OCI-LY3 (cell line): ENCODE measurements around the gene ZNF384.

Experiments
- H2AFZ ChIP-seq: fragments of 200-600, 300-600 bp; shearing (Covaris generic); 2 replicates; pipeline ENCODE4 v1.6.0; 2014; ENCODE audit warnings: antibody characterized with exemption, low read depth, low read length
- H3K27ac ChIP-seq: fragments of 200-600, 300-600 bp; sonication (generic); 2 replicates; pipeline ENCODE4 v1.5.1; 2014; ENCODE audit warnings: mild to moderate bottlenecking, low read length, moderate library complexity, mixed read lengths
- H3K27me3 ChIP-seq: fragments of 200-600, 300-600 bp; sonication (generic); 2 replicates; pipeline ENCODE4 v1.6.1; 2014; ENCODE audit warnings: low read depth, low read length, mixed read lengths
- H3K36me3 ChIP-seq: fragments of 200-600, 300-600 bp; sonication (generic); replicated peaks from 2 replicates; pipeline ENCODE3; 2014; ENCODE audit warnings: low read depth, low read length, mixed read lengths
- H3K4me1 ChIP-seq: fragments of 300-600, 200-600 bp; sonication (generic); 2 replicates; pipeline ENCODE4 v1.6.1; 2014; ENCODE audit warnings: low read length, mixed read lengths
- H3K4me2 ChIP-seq: fragments of 200-600, 300-600 bp; sonication (generic); 2 replicates; pipeline ENCODE4 v1.6.1; 2014; ENCODE audit warnings: low read length, mixed read lengths
- H3K4me3 ChIP-seq: fragments of 300-600, 200-600 bp; sonication (generic); 2 replicates; pipeline ENCODE4 v1.5.1; 2014; ENCODE audit warnings: antibody characterized with exemption, mild to moderate bottlenecking, low read length, moderate library complexity
- H3K79me2 ChIP-seq: fragments of 300-600, 200-600 bp; shearing (Covaris generic); 2 replicates; pipeline ENCODE4 v1.6.1; 2014; ENCODE audit warnings: mild to moderate bottlenecking, low read length, mixed read lengths
- H3K9ac ChIP-seq: fragments of 300-600, 200-600 bp; shearing (Covaris generic); 2 replicates; pipeline ENCODE4 v1.6.0; 2014; ENCODE audit warnings: mild to moderate bottlenecking, low read length, moderate library complexity
- H3K9me3 ChIP-seq: fragments of 200-600, 300-600 bp; shearing (Covaris generic); 2 replicates; pipeline ENCODE4 v1.6.1; 2014; ENCODE audit warnings: low read length, mixed read lengths; ENCODE audit not compliant: insufficient read depth
- H4K20me1 ChIP-seq: fragments of 200-600, 300-600 bp; sonication (generic); 2 replicates; pipeline ENCODE4 v1.6.1; 2016; ENCODE audit warnings: low read length, mixed read lengths; ENCODE audit not compliant: insufficient read depth
- CTCF ChIP-seq: fragments of 200-600, 300-600 bp; sonication (generic); IDR thresholded peaks from 2 replicates; pipeline ENCODE4 v1.5.1; 2014; ENCODE audit warnings: antibody characterized with exemption, low read length, low read depth
- EZH2phosphoT487 ChIP-seq: fragments of 200-600 bp; shearing (Covaris generic); IDR thresholded peaks from 2 replicates; pipeline ENCODE4 v1.6.1; 2018; ENCODE audit warnings: antibody characterized with exemption, mixed run types, low read depth

The ZNF384 gene

GRCh38 chr12:6688999-6689882, at the start of gene ZNF384:
TSS of gene ZNF384 (minus strand) at chr12:6689375. CDS start at chr12:6679520, 9,855 bp downstream.
- H3K4me2 ChIP-seq, result peak within 1 kb of the TSS; percentile 99
- H4K20me1 ChIP-seq, result peaks cover 9% of the 10 kb centered on the region; the same call in 1 of the 2 replicates
- peak within 1 kb of the TSS; percentile 99 for H3K9ac ChIP-seq
- H3K79me2 ChIP-seq, result peaks cover 57% of the 10 kb centered on the region
- H2AFZ ChIP-seq, result peak within 1 kb of the TSS; percentile 86
- peaks cover 7% of the 10 kb centered on the region for H3K36me3 ChIP-seq
- TF ChIP-seq CTCF (no peak), EZH2phosphoT487 (no peak)
- H3K4me3 ChIP-seq, result peak within 1 kb of the TSS; percentile 96
- H3K4me1 ChIP-seq, result peaks cover 22% of the 10 kb centered on the region
- H3K27me3 ChIP-seq, result no peaks in the 10 kb centered on the region
- H3K27ac ChIP-seq, result peak within 1 kb of the TSS; percentile 87
- no peaks in the 10 kb centered on the region for H3K9me3 ChIP-seq

- Histone ChIP-seq H3K4me2 (no peak overlapping the region), H3K4me1 (no peaks in the 10 kb centered on the region), H3K27me3 (no peaks in the 10 kb centered on the region), H3K4me3 (no peak overlapping the region), H4K20me1 (no peaks in the 10 kb centered on the region), H3K79me2 (no peaks in the 10 kb centered on the region), H3K9ac (no peak overlapping the region), H2AFZ (no peak overlapping the region), H3K36me3 (peaks cover 6% of the 10 kb centered on the region), H3K9me3 (no peaks in the 10 kb centered on the region), H3K27ac (no peak overlapping the region)
- TF ChIP-seq CTCF (no peak), EZH2phosphoT487 (no peak)
Observed at GRCh38 chr12:6736754-6737153, 47.6 kb upstream of the ZNF384 start.

- no peak overlapping the region for H3K4me2 ChIP-seq
- H3K4me1 ChIP-seq, result peaks cover 6% of the 10 kb centered on the region
- peaks cover 15% of the 10 kb centered on the region for H3K36me3 ChIP-seq
- H3K4me3 ChIP-seq, result no peak overlapping the region
- no peaks in the 10 kb centered on the region for H3K9me3 ChIP-seq
- no peaks in the 10 kb centered on the region for H4K20me1 ChIP-seq
- H3K79me2 ChIP-seq, result no peaks in the 10 kb centered on the region
- TF ChIP-seq CTCF (peak; percentile 71), EZH2phosphoT487 (no peak)
- no peaks in the 10 kb centered on the region for H3K27me3 ChIP-seq
- no peak overlapping the region for H2AFZ ChIP-seq
- no peak overlapping the region for H3K9ac ChIP-seq
- no peak overlapping the region for H3K27ac ChIP-seq
Observed at GRCh38 chr12:6735448-6736191, 46.4 kb upstream of the ZNF384 start.
